SK-N-SH (cell line): ENCODE results near the gene FMO1. TPM values are rescaled to one million over a fixed set of nuclear protein-coding genes. Genes with fewer than 3 reads are reported as not detected.

Source experiments
- CTCF ChIA-PET: fragments of 300-600, 350-600 bp; formaldehyde crosslinking; extraction: SDS; loops from one replicate; lab custom pipeline; 2021; lab: Yijun Ruan, JAX
- POLR2A ChIA-PET: fragments of 350-600 bp; sonication (Branson Sonifier 250); formaldehyde crosslinking; extraction: SDS; loops from one replicate; lab custom pipeline; 2020; ENCODE audit warnings: antibody characterized with exemption, inconsistent platforms; lab: Yijun Ruan, JAX
- DNase-seq: peaks from one replicate; pipeline ENCODE4 v3.0.0; 2012
- H2AFZ ChIP-seq: fragments of 200-600 bp; sonication (generic); 2 replicates; pipeline ENCODE4 v1.8.1; 2016; ENCODE audit warnings: antibody characterized with exemption, mild to moderate bottlenecking, low read depth
- H3F3A ChIP-seq: fragments of 200-600 bp; sonication (generic); replicated peaks from 2 replicates; pipeline ENCODE3; 2016; ENCODE audit warnings: antibody characterized with exemption, mild to moderate bottlenecking; ENCODE audit not compliant: insufficient read depth
- H3K27ac ChIP-seq, 2 experiments: fragments of 200-500 bp in 1 of 2; fragments of 200-600 bp in 1 of 2; sonication (Bioruptor generic) in 1 of 2; sonication (generic), shearing (Covaris generic) in 1 of 2; 2 replicates each; pipeline versions ENCODE4 v1.5.1 to v1.6.1; 2014 to 2016; ENCODE audit warnings: low read depth in 2 of 2, inconsistent platforms in 1 of 2, low read length in 1 of 2, mild to moderate bottlenecking in 1 of 2, mixed read lengths in 1 of 2
- H3K27me3 ChIP-seq: fragments of 200-600 bp; sonication (generic), shearing (Covaris generic); 2 replicates; pipeline ENCODE4 v1.6.1; 2016; ENCODE audit warnings: mixed run types; ENCODE audit not compliant: insufficient read depth
- H3K36me3 ChIP-seq, 2 experiments: fragments of 200-500 bp in 1 of 2; fragments of 200-600 bp in 1 of 2; sonication (Bioruptor generic) in 1 of 2; sonication (generic) in 1 of 2; replicated peaks in 1 of 2; 2 replicates each; pipeline versions ENCODE3 to v1.5.1; 2014 to 2016; ENCODE audit warnings: low read length in 1 of 2, mild to moderate bottlenecking in 1 of 2; ENCODE audit not compliant: insufficient read depth in 2 of 2, control insufficient read depth in 1 of 2
- H3K4me1 ChIP-seq, 2 experiments: fragments of 200-500 bp in 1 of 2; fragments of 200-600 bp in 1 of 2; sonication (Bioruptor generic) in 1 of 2; sonication (generic), shearing (Covaris generic) in 1 of 2; 2 replicates each; pipeline versions ENCODE4 v1.5.1 to v1.6.1; 2014 to 2016; ENCODE audit warnings: low read depth in 1 of 2, low read length in 1 of 2, mixed run types in 1 of 2; ENCODE audit not compliant: insufficient read depth in 2 of 2, control insufficient read depth in 1 of 2
- H3K4me2 ChIP-seq: fragments of 200-600 bp; sonication (generic), shearing (Covaris generic); 2 replicates; pipeline ENCODE4 v1.6.1; 2017; ENCODE audit warnings: mixed run types
- H3K4me3 ChIP-seq, 2 experiments: fragments of 200-500 bp in 1 of 2; fragments of 200-600 bp in 1 of 2; sonication (Bioruptor generic) in 1 of 2; sonication (generic), shearing (Covaris generic) in 1 of 2; 2 replicates each; pipeline versions ENCODE4 v1.5.1 to v1.8.1; 2014 to 2016; ENCODE audit warnings: low read depth in 2 of 2, inconsistent platforms in 1 of 2, low read length in 1 of 2, mild to moderate bottlenecking in 1 of 2, mixed read lengths in 1 of 2, moderate library complexity in 1 of 2
- H3K79me2 ChIP-seq: fragments of 200-600 bp; sonication (generic); 2 replicates; pipeline ENCODE4 v1.8.1; 2017; ENCODE audit warnings: mild to moderate bottlenecking; ENCODE audit not compliant: insufficient read depth
- H3K9ac ChIP-seq: fragments of 200-600 bp; sonication (generic); 2 replicates; pipeline ENCODE4 v1.6.1; 2017; ENCODE audit warnings: mixed run types
- H3K9me2 ChIP-seq: fragments of 200-600 bp; sonication (generic); 2 replicates; pipeline ENCODE4 v1.6.1; 2017; ENCODE audit warnings: mixed run types
- H3K9me3 ChIP-seq: fragments of 200-600 bp; sonication (generic); 2 replicates; pipeline ENCODE4 v1.6.1; 2017; ENCODE audit warnings: mixed run types, mild to moderate bottlenecking, moderate library complexity
- H4K20me1 ChIP-seq: fragments of 200-600 bp; sonication (generic); 2 replicates; pipeline ENCODE4 v1.6.1; 2017; ENCODE audit warnings: mild to moderate bottlenecking, mixed run types; ENCODE audit not compliant: insufficient read depth
- EP300 ChIP-seq, 2 experiments: IDR thresholded peaks; 2 replicates each; pipeline versions ENCODE4 v1.4.0 to v1.6.1; 2012; ENCODE audit warnings: borderline replicate concordance in 1 of 2, low read depth in 1 of 2, low read length in 1 of 2
- FOXJ3 ChIP-seq: sonication (generic); formaldehyde crosslinking; IDR thresholded peaks from 2 replicates; pipeline ENCODE4 v1.5.1; 2020; ENCODE audit warnings: mild to moderate bottlenecking, missing genetic modification reagents
- FOXM1 ChIP-seq: IDR thresholded peaks from 2 replicates; pipeline ENCODE4 v1.4.0; 2012; ENCODE audit warnings: low read depth, mild to moderate bottlenecking
- MXI1 ChIP-seq: IDR thresholded peaks from 2 replicates; pipeline ENCODE4 v1.6.1; 2012; ENCODE audit warnings: mild to moderate bottlenecking, low read depth, low read length, improper control_type of control experiment
- NFIC ChIP-seq: IDR thresholded peaks from 2 replicates; pipeline ENCODE4 v1.4.0; 2012; ENCODE audit warnings: borderline replicate concordance
- POLR2AphosphoS5 ChIP-seq: IDR thresholded peaks from 2 replicates; pipeline ENCODE4 v1.6.1; 2012; ENCODE audit warnings: low read depth, low read length
- RFX5 ChIP-seq: IDR thresholded peaks from 2 replicates; pipeline ENCODE4 v1.6.1; 2012; ENCODE audit warnings: mild to moderate bottlenecking, improper control_type of control experiment, low read length
- RXRA ChIP-seq: IDR thresholded peaks from 2 replicates; pipeline ENCODE4 v1.4.0; 2012; ENCODE audit warnings: low read depth, mild to moderate bottlenecking, borderline replicate concordance
- SMC3 ChIP-seq: IDR thresholded peaks from 2 replicates; pipeline ENCODE4 v1.6.1; 2012; ENCODE audit warnings: low read depth, low read length, improper control_type of control experiment
- YY1 ChIP-seq: IDR thresholded peaks from 2 replicates; pipeline ENCODE4 v1.4.0; 2012; ENCODE audit warnings: low read depth, mild to moderate bottlenecking
- WGBS: methylation state at CpG from one replicate; pipeline ENCODE4 v1.1.6; 2017; ENCODE audit warnings: low lambda C conversion rate; 5-methylcytosine and 5-hydroxymethylcytosine counted together
- polyA plus RNA-seq, 3 experiments: library from polyadenylated mRNA; depleted of rRNA; stranded (reverse); fragments of >200 nt; gene quantifications; 2 replicates each; pipeline ENCODE4 v1.2.3, GENCODE V29; 2012
- TF ChIP-seq, protein P1 (sequence below): fragments of 150-350 bp; IDR thresholded peaks from 2 replicates; pipeline ENCODE4 v1.6.1; 2016; ENCODE audit warnings: mild to moderate bottlenecking, low read depth, low read length
- TF ChIP-seq, protein P2 (sequence below): IDR thresholded peaks from 2 replicates; pipeline ENCODE4; 2012
- TF ChIP-seq, protein P3 (sequence below): IDR thresholded peaks from 2 replicates; pipeline ENCODE4 v1.4.0; 2012; ENCODE audit warnings: low read depth, borderline replicate concordance

The FMO1 gene
- polyA plus RNA-seq, 1 of the 3 experiments (the other 2 are of a cell fraction) = not detected

GRCh38 chr1:171206204-171206977, 41.9 kb upstream of the FMO1 start:
- no peaks in the 10 kb centered on the region for H3K4me1 ChIP-seq
- H3K27me3 ChIP-seq = peaks cover 32% of the 10 kb centered on the region
- H3K4me3 ChIP-seq = no peak overlapping the region
- no peaks in the 10 kb centered on the region for H3K79me2 ChIP-seq
- no peaks in the 10 kb centered on the region for H3F3A ChIP-seq
- TF ChIP-seq YY1 (no peak), RXRA (no peak)
- H3K36me3 ChIP-seq = no peaks in the 10 kb centered on the region
- WGBS = 1% methylated on average over 3 of the region's 3 CpGs
- H3K9me3 ChIP-seq = no peaks in the 10 kb centered on the region
- ChIA-PET CTCF (interaction anchor here (1.3 kb wide), 1 partner anchor 21 kb away, joined by 3 read pairs; no protein-coding TSS in a partner anchor), POLR2A (no interaction called here)
- no peak overlapping the region for H3K9ac ChIP-seq
- no peak overlapping the region for H3K27ac ChIP-seq
- DNase-seq = no peak
- no peaks in the 10 kb centered on the region for H3K9me2 ChIP-seq
- no peak overlapping the region for H3K4me2 ChIP-seq
- no peaks in the 10 kb centered on the region for H4K20me1 ChIP-seq
- no peak overlapping the region for H2AFZ ChIP-seq

DNA sequence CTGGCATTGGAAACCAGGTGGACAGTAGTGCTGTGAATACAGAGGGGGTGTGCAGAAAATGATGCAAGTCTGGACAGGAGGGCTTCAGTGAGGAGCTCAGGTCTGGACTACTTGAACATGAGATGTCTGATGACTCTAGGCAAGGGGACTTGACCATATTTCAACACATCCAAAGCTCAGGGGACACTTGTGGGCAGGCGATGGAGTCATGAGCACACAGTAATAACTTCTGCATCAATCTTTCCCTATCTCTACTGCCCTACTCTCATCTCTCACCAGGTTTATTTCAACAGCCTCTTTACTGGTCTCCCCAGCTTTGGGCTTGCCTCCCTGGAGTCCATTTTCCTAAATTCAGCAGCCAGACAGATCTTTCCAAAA, 41.3 kb upstream of the FMO1 start:
- no peak overlapping the region for H3K9ac ChIP-seq
- H3K27ac ChIP-seq = no peak overlapping the region
- H4K20me1 ChIP-seq = no peaks in the 10 kb centered on the region
- ChIA-PET POLR2A (no interaction called here), CTCF (no interaction called here)
- H3K4me1 ChIP-seq = no peaks in the 10 kb centered on the region
- WGBS = 6% methylated on average over 1 of the region's 1 CpG
- H3K9me2 ChIP-seq = no peaks in the 10 kb centered on the region
- H3K4me2 ChIP-seq = no peak overlapping the region
- no peaks in the 10 kb centered on the region for H3F3A ChIP-seq
- TF ChIP-seq NFIC = no peak
- no peak for TF ChIP-seq FOXM1
- TF ChIP-seq, protein P1, sequence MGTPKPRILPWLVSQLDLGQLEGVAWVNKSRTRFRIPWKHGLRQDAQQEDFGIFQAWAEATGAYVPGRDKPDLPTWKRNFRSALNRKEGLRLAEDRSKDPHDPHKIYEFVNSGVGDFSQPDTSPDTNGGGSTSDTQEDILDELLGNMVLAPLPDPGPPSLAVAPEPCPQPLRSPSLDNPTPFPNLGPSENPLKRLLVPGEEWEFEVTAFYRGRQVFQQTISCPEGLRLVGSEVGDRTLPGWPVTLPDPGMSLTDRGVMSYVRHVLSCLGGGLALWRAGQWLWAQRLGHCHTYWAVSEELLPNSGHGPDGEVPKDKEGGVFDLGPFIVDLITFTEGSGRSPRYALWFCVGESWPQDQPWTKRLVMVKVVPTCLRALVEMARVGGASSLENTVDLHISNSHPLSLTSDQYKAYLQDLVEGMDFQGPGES = no peak
- no peak for TF ChIP-seq YY1
- TF ChIP-seq, protein P2, sequence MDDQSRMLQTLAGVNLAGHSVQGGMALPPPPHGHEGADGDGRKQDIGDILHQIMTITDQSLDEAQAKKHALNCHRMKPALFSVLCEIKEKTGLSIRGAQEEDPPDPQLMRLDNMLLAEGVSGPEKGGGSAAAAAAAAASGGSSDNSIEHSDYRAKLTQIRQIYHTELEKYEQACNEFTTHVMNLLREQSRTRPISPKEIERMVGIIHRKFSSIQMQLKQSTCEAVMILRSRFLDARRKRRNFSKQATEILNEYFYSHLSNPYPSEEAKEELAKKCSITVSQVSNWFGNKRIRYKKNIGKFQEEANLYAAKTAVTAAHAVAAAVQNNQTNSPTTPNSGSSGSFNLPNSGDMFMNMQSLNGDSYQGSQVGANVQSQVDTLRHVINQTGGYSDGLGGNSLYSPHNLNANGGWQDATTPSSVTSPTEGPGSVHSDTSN = no peak
- TF ChIP-seq POLR2AphosphoS5 = no peak
- no peak for TF ChIP-seq SMC3
- no peak for TF ChIP-seq FOXJ3 (CRISPR knock-in tag)
- TF ChIP-seq EP300 (IDR thresholded peaks at IDR 0.05; ENCODE audit: borderline replicate concordance in 1 of 2, low read depth in 1 of 2, low read length in 1 of 2) = no peak
- TF ChIP-seq MXI1 = no peak
- TF ChIP-seq, protein P3, sequence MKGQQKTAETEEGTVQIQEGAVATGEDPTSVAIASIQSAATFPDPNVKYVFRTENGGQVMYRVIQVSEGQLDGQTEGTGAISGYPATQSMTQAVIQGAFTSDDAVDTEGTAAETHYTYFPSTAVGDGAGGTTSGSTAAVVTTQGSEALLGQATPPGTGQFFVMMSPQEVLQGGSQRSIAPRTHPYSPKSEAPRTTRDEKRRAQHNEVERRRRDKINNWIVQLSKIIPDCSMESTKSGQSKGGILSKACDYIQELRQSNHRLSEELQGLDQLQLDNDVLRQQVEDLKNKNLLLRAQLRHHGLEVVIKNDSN = no peak
- no peak for TF ChIP-seq RFX5
- TF ChIP-seq, all 33 proteins: peak for 0
- DNase-seq = no peak
- Histone ChIP-seq H2AFZ (no peak overlapping the region), H3K79me2 (no peaks in the 10 kb centered on the region), H3K9me3 (no peaks in the 10 kb centered on the region; the same call in 1 of the 2 replicates), H3K27me3 (peaks cover 26% of the 10 kb centered on the region), H3K4me3 (no peak overlapping the region), H3K36me3 (no peaks in the 10 kb centered on the region)
